PC-9 (cell line): ENCODE data around the gene CDK5RAP1.

ENCODE experiments used
- EZH2 ChIP-seq: fragments of 200-600 bp; sonication (generic); IDR thresholded peaks from 2 replicates; pipeline ENCODE4 v1.8.0; 2017; ENCODE audit warnings: antibody characterized with exemption, low read depth
- TF ChIP-seq, protein P1 (sequence below): fragments of 200-600 bp; sonication (generic); conservative IDR thresholded peaks from 2 replicates; pipeline ENCODE4 v1.6.1; 2017; ENCODE audit warnings: mixed run types, antibody characterized with exemption, mild to moderate bottlenecking, moderate library complexity

DNA sequence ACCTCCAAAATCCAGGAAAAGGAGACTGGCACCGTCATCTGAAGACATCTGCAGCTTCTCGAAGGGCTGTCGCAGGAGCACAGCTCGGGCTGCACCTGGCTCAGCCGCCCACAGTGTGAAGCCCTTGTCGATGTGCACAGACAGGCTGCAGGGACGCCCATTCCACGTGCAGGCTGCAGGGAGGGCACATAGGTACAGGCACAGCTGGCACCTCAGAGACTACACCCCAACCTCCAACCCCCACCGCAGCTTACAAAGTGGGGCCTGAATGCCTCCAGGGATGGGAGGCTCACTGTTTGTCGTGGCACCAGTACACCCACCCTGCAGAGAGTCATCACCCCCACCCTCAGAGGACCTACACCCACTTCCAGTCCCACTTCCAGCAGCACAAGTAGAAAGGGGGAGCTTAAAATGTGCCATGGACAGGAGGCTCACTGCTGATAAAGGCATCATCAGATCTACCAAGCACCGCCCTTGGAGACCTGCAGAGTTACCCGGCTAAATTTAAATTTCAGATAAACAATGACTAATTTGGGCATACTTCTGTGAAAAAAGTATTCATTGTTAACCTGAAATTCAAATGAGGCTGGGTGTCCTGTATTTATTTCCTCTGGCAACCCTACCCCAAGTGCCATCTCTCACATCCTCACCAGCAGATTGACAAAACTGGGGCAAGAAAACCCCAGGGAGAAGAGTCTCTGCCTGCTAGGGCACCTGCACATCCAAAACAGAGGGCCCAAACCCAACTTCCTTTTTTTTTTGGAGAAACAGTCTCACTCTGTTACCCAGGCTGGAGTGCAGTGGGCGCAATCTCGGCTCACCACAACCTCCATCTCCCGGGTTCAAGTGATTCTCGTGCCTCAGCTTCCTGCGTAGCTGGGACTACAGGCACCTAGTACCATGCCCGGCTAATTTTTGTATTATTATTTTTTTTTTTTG lies 7.7 kb upstream of the CDK5RAP1 start:
- TF ChIP-seq, protein P1, sequence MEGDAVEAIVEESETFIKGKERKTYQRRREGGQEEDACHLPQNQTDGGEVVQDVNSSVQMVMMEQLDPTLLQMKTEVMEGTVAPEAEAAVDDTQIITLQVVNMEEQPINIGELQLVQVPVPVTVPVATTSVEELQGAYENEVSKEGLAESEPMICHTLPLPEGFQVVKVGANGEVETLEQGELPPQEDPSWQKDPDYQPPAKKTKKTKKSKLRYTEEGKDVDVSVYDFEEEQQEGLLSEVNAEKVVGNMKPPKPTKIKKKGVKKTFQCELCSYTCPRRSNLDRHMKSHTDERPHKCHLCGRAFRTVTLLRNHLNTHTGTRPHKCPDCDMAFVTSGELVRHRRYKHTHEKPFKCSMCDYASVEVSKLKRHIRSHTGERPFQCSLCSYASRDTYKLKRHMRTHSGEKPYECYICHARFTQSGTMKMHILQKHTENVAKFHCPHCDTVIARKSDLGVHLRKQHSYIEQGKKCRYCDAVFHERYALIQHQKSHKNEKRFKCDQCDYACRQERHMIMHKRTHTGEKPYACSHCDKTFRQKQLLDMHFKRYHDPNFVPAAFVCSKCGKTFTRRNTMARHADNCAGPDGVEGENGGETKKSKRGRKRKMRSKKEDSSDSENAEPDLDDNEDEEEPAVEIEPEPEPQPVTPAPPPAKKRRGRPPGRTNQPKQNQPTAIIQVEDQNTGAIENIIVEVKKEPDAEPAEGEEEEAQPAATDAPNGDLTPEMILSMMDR, result no peak
- no peak for TF ChIP-seq EZH2
